CD14-positive monocyte (primary cell): ENCODE results near the gene HMGCS2. TPM values are rescaled to one million over a fixed set of nuclear protein-coding genes. Genes with fewer than 3 reads are reported as not detected.

Experiments
- DNase-seq, 3 donors: peaks; one replicate each; pipeline ENCODE4 v3.0.0-alpha.2; 2011 to 2022
- H2AFZ ChIP-seq: 2 replicates; pipeline ENCODE4 v1.6.0; 2012; ENCODE audit warnings: mild to moderate bottlenecking, low read depth, low read length, inconsistent platforms; ENCODE audit not compliant: insufficient read depth, poor library complexity, severe bottlenecking
- H3K27ac ChIP-seq, 2 donors: 1 replicate in 1 of 2; 2 replicates in 1 of 2; pipeline ENCODE4 v1.5.1; 2012 to 2013; ENCODE audit warnings: low read length in 2 of 2, control low read depth in 1 of 2, inconsistent platforms in 1 of 2, low read depth in 1 of 2, mild to moderate bottlenecking in 1 of 2
- H3K27me3 ChIP-seq, 2 donors: one replicate each; pipeline versions ENCODE4 v1.6.0 to v1.6.1; 2011 to 2013; ENCODE audit warnings: low read length in 2 of 2; ENCODE audit not compliant: control insufficient read depth in 2 of 2, insufficient read depth in 2 of 2
- H3K36me3 ChIP-seq, 2 donors: replicated peaks in 1 of 2; 1 replicate in 1 of 2; 2 replicates in 1 of 2; pipeline versions ENCODE4 v1.5.1 to v1.6.1; 2012 to 2013; ENCODE audit warnings: low read length in 2 of 2, control low read depth in 1 of 2, inconsistent platforms in 1 of 2, mild to moderate bottlenecking in 1 of 2; ENCODE audit not compliant: insufficient read depth in 2 of 2, control insufficient read depth in 1 of 2
- H3K4me1 ChIP-seq, 2 donors: 1 replicate in 1 of 2; 2 replicates in 1 of 2; pipeline versions ENCODE4 v1.5.1 to v1.6.1; 2012 to 2013; ENCODE audit warnings: low read length in 2 of 2, control low read depth in 1 of 2, inconsistent platforms in 1 of 2, mild to moderate bottlenecking in 1 of 2, moderate library complexity in 1 of 2; ENCODE audit not compliant: insufficient read depth in 2 of 2, control insufficient read depth in 1 of 2
- H3K4me2 ChIP-seq: replicated peaks from 2 replicates; pipeline ENCODE3; 2012; ENCODE audit warnings: low read length, moderate library complexity, mild to moderate bottlenecking; ENCODE audit not compliant: poor library complexity, severe bottlenecking; ENCODE audit errors: extremely low read depth
- H3K4me3 ChIP-seq, 3 experiments: fragments of 200-600 bp in 1 of 3; sonication (generic) in 1 of 3; replicated peaks in 1 of 3; 1 replicate in 2 of 3; 2 replicates in 1 of 3; pipeline ENCODE4 v1.5.1; 2011 to 2013; ENCODE audit warnings: low read length in 3 of 3, mild to moderate bottlenecking in 3 of 3, control low read depth in 2 of 3, low read depth in 2 of 3, inconsistent platforms in 1 of 3, moderate library complexity in 1 of 3
- H3K79me2 ChIP-seq: 2 replicates; pipeline ENCODE4 v1.6.0; 2012; ENCODE audit warnings: mild to moderate bottlenecking, control low read depth, inconsistent platforms, low read length, moderate library complexity; ENCODE audit not compliant: insufficient read depth
- H3K9ac ChIP-seq: 2 replicates; pipeline ENCODE4 v1.6.0; 2017; ENCODE audit warnings: low read length, mild to moderate bottlenecking; ENCODE audit not compliant: insufficient read depth, poor library complexity, severe bottlenecking
- H3K9me3 ChIP-seq, 2 donors: replicated peaks in 1 of 2; 1 replicate in 1 of 2; 2 replicates in 1 of 2; pipeline versions ENCODE4 v1.5.1 to v1.6.1; 2012 to 2013; ENCODE audit warnings: low read length in 2 of 2, control low read depth in 1 of 2; ENCODE audit not compliant: control insufficient read depth in 1 of 2, insufficient read depth in 1 of 2
- H4K20me1 ChIP-seq: 2 replicates; pipeline ENCODE4 v1.6.0; 2012; ENCODE audit warnings: mild to moderate bottlenecking, low read length, control low read depth, moderate library complexity; ENCODE audit not compliant: insufficient read depth
- H3K27ac Mint-ChIP-seq, 7 donors: one replicate each; pipeline ENCODE4 v1.8.0; 2020; ENCODE audit warnings: mild to moderate bottlenecking in 7 of 7, mixed read lengths in 7 of 7, moderate library complexity in 6 of 7, inconsistent platforms in 2 of 7
- H3K27me3 Mint-ChIP-seq, 3 donors: one replicate each; pipeline ENCODE4 v1.8.0; 2021 to 2022; ENCODE audit warnings: low read depth in 3 of 3, mild to moderate bottlenecking in 3 of 3, mixed read lengths in 3 of 3, moderate library complexity in 3 of 3, inconsistent platforms in 1 of 3
- H3K36me3 Mint-ChIP-seq, 2 donors: one replicate each; pipeline ENCODE4 v1.8.0; 2020; ENCODE audit warnings: mixed read lengths in 2 of 2, inconsistent platforms in 1 of 2, mild to moderate bottlenecking in 1 of 2
- H3K4me1 Mint-ChIP-seq: one replicate; pipeline ENCODE4 v1.8.0; 2020; ENCODE audit warnings: mild to moderate bottlenecking, mixed read lengths
- H3K4me3 Mint-ChIP-seq, 2 donors: one replicate each; pipeline ENCODE4 v1.8.0; 2020; ENCODE audit warnings: mild to moderate bottlenecking in 2 of 2, mixed read lengths in 2 of 2, moderate library complexity in 1 of 2
- H3K9me3 Mint-ChIP-seq, 7 donors: one replicate each; pipeline ENCODE4 v1.8.0; 2020 to 2022; ENCODE audit warnings: mixed read lengths in 7 of 7, mild to moderate bottlenecking in 6 of 7, moderate library complexity in 6 of 7, inconsistent platforms in 2 of 7
- CTCF ChIP-seq: fragments of 200-600 bp; IDR thresholded peaks from one replicate; pipeline ENCODE4 v1.8.0; 2022; ENCODE audit warnings: antibody characterized with exemption, mild to moderate bottlenecking
- WGBS: methylation state at CpG from one replicate; pipeline ENCODE4 v1.1.5; 2013; ENCODE audit warnings: missing lambda C conversion rate; ENCODE audit not compliant: insufficient coverage; 5-methylcytosine and 5-hydroxymethylcytosine counted together
- intact Hi-C, 2 donors: fragments of 100-400 bp; cut with micrococcal nuclease; formaldehyde crosslinking; loops; one replicate each; pipeline versions ENCODE4 v1.15.0 to v1.15.1; 2023
- polyA plus RNA-seq, 3 donors: library from polyadenylated mRNA; depleted of rRNA in 1 of 3; unstranded in 2 of 3; stranded (reverse) in 1 of 3; fragments of 300-500 nt in 2 of 3; fragments of >200 nt in 1 of 3; fragmentation: Illumina TruSeq in 2 of 3; gene quantifications; 1 replicate in 2 of 3; 2 replicates in 1 of 3; pipeline ENCODE4 v1.2.3, GENCODE V29; 2012 to 2021

HMGCS2 gene
- polyA plus RNA-seq, 3 donors, result not detected

- H3K4me3 ChIP-seq, result no peak overlapping the region
- no peak overlapping the region for H3K4me2 ChIP-seq
- intact Hi-C loops, result no loop called here
- no CpG with 5 or more reads among the region's 3 CpGs for WGBS
- H3K27ac ChIP-seq, result peak overlapping the region in 1 of 2 donors; percentile 21
- H4K20me1 ChIP-seq, result no peaks in the 10 kb centered on the region
- H3K9me3 Mint-ChIP-seq, result peaks cover 0 to 2% (median 0%) of the 10 kb centered on the region in 7 donors
- H3K27me3 ChIP-seq, result no peaks in the 10 kb centered on the region
- H3K36me3 ChIP-seq, result no peaks in the 10 kb centered on the region
- H3K79me2 ChIP-seq, result no peaks in the 10 kb centered on the region
- no peak overlapping the region for H3K9ac ChIP-seq
- no peak for TF ChIP-seq CTCF
- H3K27ac Mint-ChIP-seq, result peak overlapping the region in 3 of 7 donors; percentile 62 to 77 (median 74)
- no peaks in the 10 kb centered on the region for H3K9me3 ChIP-seq
- DNase-seq, result peak; percentile 6 to 41 (median 8)
- no peak overlapping the region for H3K4me3 Mint-ChIP-seq
- H2AFZ ChIP-seq, result peak overlapping the region; percentile 27
- peaks cover 53 to 63% of the 10 kb centered on the region in 2 donors for H3K4me1 ChIP-seq
- H3K4me1 Mint-ChIP-seq, result peaks cover 54% of the 10 kb centered on the region
- peaks cover 0 to 2% (median 0%) of the 10 kb centered on the region in 3 donors for H3K27me3 Mint-ChIP-seq
- H3K36me3 Mint-ChIP-seq, result no peaks in the 10 kb centered on the region
Measured at GRCh38 chr1:119784191-119784781, 15.6 kb upstream of the HMGCS2 start.

GRCh38 chr1:119783354-119784185 is 14.9 kb upstream of the HMGCS2 start:
- Mint-ChIP-seq H3K27me3 (peaks cover 0 to 2% (median 0%) of the 10 kb centered on the region in 3 donors), H3K27ac (peak overlapping the region; percentile 30 to 77 (median 73)), H3K4me3 (no peak overlapping the region), H3K9me3 (peaks cover 0 to 2% (median 0%) of the 10 kb centered on the region in 7 donors), H3K4me1 (peaks cover 54% of the 10 kb centered on the region), H3K36me3 (no peaks in the 10 kb centered on the region)
- Histone ChIP-seq H3K27me3 (no peaks in the 10 kb centered on the region), H2AFZ (no peak overlapping the region), H3K4me1 (peaks cover 53 to 63% of the 10 kb centered on the region in 2 donors), H4K20me1 (no peaks in the 10 kb centered on the region), H3K36me3 (no peaks in the 10 kb centered on the region), H3K9me3 (no peaks in the 10 kb centered on the region), H3K79me2 (no peaks in the 10 kb centered on the region), H3K9ac (no peak overlapping the region), H3K4me2 (no peak overlapping the region), H3K27ac (peak overlapping the region in 1 of 2 donors; percentile 21), H3K4me3 (no peak overlapping the region)
- intact Hi-C loops, result no loop called here
- TF ChIP-seq CTCF, result no peak
- DNase-seq, result peak in 1 of 3 donors; percentile 8
- WGBS, result 31% methylated on average over 2 of the region's 6 CpGs
